Daoy (cell line): ENCODE results near the gene ARTN. TPM values are rescaled to one million over a fixed set of nuclear protein-coding genes. Genes with fewer than 3 reads are reported as not detected.

Source experiments
- DNase-seq: peaks from one replicate; pipeline ENCODE4 v3.0.0-alpha.2; 2015; ENCODE audit warnings: low read depth
- total RNA-seq: library from RNA; depleted of rRNA; stranded (reverse); fragments of >200 nt; shearing (Covaris generic); gene quantifications from 2 replicates; pipeline ENCODE4 v1.2.3, GENCODE V29; 2014

The ARTN gene
- total RNA-seq, 1 experiment from 2014 or later, result 0.91 TPM

DNA sequence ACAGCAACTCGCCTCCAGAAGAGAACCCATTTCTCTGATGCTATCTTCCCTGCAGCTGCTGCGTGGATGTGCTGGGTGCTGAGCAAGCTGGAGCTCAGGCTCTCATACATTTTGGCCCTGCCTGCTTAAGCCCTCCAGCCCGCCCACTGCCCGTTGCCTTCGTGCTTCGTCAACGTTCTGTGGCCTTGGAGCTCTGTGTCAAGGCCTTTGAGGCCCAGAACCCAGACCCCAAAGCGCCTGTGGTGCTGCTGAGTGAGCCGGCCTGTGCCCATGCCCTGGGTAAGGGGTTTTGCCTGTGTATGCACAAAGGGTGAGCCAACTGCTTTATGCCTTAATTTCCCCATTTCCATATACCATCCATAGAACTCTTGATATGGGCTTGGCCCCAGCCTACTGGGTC, 37.3 kb downstream of the ARTN start:
- no peak for DNase-seq

DNA sequence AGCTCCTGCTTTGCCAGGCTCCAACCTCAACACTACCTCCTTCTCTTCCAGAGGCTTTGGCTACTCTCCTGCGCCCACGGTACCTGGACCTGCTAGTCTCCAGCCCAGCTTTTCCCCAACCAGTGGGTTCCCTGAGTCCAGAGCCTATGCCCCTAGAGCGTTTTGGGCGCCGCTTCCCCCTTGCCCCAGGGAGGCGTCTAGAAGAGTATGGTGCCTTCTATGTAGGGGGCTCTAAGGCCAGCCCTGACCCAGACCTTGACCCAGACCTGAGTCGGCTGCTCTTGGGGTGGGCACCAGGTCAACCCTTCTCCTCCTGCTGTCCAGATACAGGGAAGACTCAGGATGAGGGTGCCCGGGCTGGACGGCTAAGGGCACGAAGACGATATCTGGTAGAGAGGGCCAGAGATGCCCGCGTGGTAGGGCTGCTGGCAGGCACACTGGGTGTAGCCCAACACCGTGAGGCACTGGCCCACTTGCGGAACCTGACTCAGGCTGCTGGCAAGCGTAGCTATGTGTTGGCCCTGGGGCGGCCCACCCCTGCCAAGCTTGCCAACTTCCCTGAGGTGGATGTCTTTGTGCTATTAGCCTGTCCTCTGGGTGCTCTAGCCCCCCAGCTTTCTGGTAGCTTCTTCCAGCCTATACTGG, 37.9 kb downstream of the ARTN start:
- DNase-seq, result no peak

DNA sequence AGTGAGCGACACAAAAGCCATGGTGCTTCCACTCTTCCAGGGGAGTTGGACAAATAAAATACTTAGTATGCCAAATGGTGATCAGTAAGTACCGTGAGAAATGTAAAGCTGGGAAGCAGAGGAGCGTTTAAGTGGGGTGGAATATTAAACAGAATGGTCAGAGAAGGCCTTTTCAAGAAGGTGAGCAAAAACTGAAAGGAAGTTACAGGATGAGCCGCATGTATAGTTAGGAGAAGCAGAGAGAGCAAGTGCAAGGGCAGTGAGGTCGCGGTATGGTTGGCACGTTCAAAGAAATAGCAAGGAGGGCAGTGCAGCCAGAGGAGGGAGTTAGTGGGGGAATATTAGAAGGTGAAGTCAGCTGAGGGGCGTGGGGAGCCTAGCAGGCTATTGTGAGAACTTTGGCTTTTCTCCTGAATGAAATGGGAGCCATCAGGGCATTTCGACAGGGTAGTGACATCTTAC, 40.4 kb downstream of the ARTN start:
- DNase-seq, result no peak

DNA sequence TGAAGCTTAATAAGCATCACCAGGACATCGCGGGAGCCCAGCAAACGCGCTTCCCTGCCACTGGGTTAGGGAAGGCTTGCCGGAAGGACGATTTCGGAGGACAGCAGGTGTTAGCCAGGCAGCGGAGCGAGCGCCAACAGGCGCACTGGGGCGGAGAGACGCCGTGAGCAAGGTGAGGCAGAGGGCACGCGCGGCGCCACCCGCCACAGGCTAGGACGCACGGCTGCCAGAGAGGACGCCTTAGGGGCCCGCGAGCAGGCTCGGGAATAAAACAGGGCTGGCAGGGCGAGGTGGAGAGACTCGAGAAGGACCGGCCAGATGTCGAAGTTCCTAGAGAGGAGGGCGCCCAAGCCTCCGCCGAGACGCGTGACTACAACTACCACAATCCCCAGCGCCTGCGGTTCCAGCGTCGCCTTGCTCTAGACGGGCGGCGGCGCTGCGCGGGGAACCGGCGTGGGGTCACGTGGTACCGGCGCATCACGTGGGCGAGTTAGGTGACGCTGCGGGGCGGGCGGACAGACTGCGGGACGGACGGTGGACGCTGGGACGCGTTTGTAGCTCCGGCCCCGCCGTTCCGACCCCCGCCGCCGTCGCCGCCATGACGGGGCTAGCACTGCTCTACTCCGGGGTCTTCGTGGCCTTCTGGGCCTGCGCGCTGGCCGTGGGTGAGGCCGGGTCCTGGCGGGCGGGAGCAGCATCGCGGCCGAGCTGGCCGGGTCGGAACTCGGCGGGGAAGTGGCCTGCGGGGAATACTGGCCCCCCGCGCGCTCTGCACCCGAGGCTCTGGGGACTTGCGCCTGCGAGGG, 41.0 kb downstream of the ARTN start, which contains the start of gene ATP6V0B:
ATP6V0B (plus strand) TSS at position 518 of the 806 bp plus-strand sequence; CDS start at position 599, 81 bp downstream.
- DNase-seq, result peak; percentile 98

DNA sequence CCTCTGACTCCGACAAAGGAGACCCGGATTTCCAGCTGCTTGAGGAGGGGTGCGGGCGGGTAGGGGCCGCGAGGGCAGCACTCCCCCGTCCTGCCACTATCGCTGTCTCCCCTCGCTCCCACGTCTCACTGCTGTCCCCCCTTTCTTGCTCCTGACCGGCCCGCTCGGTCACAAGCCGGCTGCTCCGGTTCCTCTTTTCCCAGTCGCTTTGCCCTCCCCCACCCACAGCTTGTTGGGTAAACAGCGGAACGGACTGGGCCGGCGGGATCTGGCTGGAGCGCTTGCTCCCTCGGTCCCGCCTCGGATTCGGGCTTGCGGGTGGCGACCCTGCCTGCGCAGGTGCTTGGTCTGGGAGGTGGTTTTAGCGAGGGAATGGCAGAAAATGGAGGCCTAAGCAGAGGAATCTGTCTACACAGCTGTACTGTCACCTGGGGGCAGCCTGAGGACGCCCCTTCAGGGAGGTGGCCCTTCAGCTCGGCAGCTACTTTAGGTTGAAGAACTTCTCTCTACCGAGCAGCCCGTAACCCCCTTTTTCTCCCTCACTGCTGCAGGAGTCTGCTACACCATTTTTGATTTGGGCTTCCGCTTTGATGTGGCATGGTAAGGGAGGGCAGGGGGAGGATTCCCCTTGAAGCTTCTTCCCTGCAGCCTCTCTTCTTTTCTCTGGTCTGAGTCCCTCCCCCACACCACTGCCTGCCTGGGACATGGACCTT, 41.8 kb downstream of the ARTN start:
- DNase-seq, result no peak

DNA sequence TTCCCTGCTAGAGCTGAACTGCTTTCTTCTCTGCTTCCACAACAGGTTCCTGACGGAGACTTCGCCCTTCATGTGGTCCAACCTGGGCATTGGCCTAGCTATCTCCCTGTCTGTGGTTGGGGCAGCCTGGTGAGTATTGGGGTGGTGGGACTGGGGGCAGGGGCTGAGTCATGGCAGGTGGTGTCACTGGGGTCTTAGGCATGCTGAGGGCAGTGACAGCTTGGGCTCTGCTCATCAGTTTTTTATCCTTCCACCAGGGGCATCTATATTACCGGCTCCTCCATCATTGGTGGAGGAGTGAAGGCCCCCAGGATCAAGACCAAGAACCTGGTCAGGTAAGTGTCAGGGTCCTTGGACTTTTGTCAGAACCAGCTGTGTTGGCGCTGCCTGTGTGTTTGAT, 42.4 kb downstream of the ARTN start:
- DNase-seq, result no peak

DNA sequence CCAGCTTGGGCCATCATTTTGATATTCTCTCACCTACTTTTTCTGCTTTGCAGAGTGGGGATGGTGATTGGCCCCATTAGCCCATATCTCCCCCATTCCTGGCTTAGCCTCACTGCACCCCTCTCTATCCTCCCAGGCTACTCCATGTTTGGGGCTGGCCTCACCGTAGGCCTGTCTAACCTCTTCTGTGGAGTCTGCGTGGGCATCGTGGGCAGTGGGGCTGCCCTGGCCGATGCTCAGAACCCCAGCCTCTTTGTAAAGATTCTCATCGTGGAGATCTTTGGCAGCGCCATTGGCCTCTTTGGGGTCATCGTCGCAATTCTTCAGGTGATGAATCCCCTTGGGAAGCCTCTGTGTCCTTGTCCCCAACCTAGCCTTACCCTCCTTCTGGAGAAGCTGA, 43.3 kb downstream of the ARTN start:
- no peak for DNase-seq

DNA sequence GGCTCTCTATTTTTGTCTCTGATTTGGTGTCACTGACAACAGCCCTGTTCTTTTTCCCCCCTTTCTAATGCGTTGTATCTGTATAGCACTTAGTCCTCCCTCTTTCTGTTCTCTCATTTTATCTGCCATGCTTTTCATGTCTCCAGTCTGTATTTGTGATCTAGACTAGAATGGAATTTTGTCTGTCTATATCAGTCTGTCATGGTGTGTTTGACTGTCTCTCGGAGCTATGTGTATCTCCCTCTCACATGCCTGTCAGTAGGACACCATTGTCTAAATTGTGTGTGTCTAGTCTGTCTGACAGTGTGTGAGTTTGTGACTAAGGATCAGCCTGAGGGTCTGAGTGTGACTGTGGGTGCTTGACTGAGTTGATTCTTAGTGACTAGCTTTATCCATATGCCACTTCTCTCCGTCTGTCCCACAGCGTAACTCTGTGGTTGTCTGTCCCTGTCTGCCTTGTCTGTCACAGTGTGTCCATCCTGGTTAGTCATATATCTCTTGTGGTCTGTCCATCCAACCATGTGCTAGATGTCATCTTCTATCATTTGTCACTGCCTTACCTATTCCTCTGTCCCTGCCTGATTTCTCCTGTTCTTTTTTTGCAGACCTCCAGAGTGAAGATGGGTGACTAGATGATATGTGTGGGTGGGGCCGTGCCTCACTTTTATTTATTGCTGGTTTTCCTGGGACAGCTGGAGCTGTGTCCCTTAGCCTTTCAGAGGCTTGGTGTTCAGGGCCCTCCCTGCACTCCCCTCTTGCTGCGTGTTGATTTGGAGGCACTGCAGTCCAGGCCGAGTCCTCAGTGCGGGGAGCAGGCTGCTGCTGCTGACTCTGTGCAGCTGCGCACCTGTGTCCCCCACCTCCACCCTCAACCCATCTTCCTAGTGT, 44.0 kb downstream of the ARTN start:
- no peak for DNase-seq

DNA sequence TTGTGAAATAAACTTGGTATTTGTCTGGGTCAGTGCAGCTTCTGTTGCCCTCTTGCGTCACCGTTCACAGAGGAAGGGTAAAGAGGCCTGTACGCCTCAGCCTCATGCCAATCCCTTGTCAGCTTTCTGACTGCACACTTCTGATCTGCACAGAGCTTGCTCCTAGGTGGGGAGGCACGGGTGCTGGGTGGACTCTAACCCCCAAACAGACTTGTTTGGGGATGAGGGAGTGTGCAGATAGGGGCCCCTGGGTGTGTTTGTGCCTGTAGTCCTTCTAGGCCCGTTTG, 44.6 kb downstream of the ARTN start:
- DNase-seq, result no peak

DNA sequence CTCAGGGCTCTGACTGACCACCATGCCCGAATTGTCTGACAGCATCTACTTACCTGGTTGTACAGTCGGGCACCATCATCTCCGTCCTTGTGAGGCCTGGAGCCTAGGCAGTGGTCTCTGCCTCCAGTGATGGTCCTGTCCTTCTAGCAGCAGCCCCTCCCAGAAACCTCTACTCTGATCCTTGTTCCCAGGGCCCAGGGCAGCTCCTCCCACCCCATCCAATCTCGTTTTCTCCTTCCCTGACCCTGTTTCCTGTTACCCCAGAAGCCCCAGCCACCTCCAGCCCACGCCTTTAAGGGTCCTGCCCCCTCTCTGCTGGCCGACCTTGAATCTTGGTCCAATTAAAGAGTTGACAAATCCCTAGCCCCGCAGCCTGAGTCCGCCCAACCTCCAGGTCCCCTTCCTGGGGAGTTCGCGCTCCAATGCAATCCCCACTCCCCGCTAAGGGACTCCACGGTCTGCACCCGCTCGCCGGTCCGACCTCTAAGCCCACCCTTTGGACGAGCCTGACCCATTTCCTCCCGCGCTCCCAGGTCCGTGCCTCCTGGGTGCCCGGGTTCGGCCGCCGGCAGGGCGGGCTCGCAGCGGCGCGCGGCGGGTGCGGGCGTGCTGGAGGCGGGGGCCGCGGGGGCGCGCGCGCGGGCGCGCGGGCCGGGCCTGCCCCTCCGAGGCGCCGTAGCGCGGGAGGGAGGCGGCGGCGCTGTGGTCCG, 45.1 kb downstream of the ARTN start, which contains the start of gene B4GALT2:
B4GALT2 (plus strand) TSS at position 660 of the 710 bp plus-strand sequence. CDS start 1,951 bp downstream, outside the sequence.
- peak; percentile 68 for DNase-seq

DNA sequence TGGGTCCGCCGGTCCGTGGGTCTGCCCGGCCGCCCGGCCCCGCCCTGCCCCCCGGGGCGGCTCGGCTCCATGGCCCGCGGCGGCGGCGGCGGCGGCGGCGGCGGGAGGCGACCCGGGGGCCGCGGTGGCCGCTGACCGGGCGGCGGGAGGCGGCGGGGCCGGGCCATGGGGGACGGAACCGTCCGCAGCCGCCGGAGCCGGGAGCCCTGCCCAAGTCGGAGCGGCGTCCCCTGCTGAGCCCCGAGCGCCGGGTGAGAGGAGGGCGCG, 45.6 kb downstream of the ARTN start:
- DNase-seq, result no peak

DNA sequence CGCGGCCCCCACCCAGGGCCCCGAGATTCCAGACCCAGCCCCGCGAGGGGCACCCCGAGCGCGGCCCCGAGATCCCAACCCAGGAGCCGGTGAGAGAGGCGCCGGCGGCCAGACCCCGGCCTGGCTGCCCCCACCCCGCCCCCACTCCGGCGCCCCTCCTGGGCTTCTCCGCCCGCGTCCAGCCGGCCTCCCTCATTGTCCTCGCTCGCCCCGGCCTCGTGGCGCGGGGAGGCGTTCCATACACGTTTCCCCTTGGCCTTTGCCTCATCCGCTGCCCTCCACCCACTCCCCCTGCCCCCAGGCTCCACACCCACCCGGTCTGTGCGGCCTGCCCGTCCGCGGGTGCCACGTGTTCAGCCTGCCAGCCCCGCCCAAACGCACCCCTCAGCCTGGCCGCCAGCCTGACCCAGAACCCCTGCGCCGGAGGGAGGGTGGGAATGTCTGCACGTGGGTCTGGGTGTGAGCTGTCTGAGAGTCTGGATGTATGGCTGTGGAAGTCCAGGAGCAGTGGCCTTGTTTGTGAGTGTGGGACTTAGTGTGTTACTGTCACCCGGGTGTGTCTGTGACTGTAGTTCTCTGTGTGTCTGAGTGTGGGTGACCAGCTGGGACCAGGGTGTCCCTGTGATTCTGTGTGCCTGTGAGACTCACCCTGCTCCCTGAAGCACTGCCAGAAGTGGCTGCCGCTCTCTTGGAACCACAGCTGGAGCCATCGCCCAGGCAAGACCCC, 46.1 kb downstream of the ARTN start:
- DNase-seq, result peak; percentile 82

DNA sequence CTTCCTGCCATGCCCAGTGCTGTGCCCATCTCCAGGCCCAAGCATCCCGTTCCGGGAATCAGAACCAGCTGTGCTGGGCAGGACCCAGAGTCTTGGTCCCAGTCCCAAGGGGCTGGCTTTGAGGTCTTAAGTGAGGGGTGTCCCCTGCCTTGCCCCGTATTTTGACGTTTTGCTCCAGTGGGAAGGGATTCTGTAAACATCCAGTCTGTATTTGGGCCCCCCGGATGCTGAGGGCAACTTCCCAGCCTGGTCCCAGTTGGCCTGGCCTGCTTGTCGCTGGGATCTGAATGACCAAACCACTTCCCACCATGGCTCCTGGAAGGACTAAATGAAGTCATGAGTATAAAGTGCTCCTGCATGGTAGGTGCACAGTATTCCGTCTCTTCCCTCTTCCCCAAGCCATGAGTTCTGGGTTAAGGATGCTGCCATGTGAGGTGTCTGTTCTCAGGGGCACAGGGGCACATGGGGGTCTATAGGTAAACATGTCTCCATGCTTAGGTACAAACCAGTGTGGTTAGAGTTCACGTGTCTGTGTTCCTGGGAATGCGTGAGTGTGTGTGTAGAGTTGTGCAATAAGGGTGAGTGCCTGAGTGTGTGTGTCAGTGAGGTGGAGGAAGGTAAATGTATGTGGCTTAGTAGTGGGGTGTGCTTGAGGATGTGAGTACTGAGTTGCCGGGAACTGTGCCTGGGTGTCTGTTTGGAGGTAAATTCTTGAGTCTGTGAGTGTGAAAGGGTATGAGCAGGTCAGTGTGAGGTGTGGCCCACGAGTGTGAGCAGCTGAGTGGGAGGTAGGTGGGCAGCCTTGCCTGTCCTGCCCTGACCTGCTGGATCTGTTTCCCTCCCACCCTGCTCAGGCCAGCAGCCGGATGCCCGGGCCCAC, 46.9 kb downstream of the ARTN start:
- no peak for DNase-seq

DNA sequence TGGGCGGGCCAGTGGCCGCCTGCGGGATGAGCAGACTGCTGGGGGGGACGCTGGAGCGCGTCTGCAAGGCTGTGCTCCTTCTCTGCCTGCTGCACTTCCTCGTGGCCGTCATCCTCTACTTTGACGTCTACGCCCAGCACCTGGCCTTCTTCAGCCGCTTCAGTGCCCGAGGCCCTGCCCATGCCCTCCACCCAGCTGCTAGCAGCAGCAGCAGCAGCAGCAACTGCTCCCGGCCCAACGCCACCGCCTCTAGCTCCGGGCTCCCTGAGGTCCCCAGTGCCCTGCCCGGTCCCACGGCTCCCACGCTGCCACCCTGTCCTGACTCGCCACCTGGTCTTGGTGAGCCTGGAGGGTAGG, 47.5 kb downstream of the ARTN start:
- DNase-seq, result no peak

DNA sequence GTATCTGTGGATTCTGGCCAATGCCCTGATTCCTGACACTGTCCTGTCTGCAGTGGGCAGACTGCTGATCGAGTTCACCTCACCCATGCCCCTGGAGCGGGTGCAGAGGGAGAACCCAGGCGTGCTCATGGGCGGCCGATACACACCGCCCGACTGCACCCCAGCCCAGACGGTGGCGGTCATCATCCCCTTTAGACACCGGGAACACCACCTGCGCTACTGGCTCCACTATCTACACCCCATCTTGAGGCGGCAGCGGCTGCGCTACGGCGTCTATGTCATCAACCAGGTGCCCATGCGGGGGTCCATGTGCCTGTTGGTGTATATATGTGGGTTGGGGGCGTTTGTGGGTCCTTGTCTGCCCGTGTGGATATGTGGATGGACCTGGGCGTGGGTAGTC, 48.0 kb downstream of the ARTN start:
- no peak for DNase-seq

DNA sequence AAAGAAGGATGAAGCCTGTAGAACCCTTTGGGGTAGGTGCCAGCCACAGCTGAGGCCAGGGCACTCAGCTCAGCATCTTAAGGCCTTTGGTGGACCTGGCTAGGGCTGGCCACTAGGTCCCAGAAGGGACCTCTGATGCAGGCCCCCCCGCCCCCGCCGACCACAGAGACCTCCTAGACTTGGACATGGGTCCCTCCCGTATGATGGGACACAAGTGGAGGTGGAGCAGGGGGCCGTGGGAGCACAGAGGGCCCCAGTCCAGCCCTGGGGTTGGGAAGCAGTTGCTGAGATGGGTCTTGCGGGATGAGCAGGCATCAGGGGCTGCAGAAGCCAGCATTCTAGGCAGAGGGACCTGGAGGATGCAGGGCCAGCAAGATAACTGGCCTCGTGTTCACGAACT, 48.6 kb downstream of the ARTN start:
- no peak for DNase-seq

DNA sequence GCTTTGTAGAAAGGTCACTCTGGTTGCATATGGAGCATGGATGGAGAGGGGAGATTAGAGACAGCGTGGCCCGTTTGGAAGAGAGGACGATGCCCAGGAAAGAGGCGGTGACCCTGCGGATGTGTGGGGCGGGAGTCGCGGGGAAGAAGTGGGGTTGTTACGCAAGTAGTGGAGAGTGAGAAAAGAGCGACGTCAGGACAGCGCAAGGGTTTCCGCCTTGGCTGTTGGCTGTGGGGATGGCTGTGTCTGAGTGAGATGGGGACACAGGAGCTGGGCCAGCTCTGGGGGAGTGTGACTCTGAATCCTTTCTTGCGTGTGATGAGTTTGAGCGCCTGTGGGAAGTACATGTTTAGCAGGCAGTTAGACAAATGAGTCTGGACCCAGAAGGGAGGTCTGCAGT, 49.2 kb downstream of the ARTN start:
- no peak for DNase-seq

DNA sequence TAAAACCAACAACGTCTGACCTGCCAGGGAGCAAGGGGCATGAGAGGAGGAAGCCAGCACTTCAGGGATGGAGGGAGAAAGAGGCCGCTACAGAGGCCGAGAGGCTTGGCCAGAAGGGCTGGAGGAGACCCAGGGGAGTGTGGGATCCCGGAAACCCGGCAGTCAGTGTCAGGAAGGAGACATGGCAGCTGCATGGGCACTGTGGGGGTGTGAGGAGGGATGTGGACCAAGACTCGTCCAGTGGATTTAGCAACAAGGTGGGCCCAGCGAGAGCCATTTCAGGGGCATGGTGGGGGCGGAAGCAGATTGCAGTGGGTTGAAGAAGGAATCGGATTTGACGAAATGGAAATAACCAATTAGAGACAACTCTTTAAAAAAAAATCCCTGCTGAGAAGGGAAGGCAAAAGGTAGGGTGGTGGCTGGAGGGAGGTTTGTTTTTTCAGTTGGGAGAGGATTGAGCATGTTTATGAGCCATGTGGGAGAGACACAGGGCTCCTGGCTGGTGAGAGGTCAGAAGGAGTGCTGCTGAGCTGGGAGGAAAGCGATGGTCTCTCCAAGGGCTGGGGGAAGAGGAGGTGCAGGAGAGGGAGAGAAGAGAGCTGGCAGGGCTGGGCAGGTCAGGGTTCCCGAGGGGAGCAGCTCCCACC, 49.8 kb downstream of the ARTN start:
- DNase-seq, result no peak

DNA sequence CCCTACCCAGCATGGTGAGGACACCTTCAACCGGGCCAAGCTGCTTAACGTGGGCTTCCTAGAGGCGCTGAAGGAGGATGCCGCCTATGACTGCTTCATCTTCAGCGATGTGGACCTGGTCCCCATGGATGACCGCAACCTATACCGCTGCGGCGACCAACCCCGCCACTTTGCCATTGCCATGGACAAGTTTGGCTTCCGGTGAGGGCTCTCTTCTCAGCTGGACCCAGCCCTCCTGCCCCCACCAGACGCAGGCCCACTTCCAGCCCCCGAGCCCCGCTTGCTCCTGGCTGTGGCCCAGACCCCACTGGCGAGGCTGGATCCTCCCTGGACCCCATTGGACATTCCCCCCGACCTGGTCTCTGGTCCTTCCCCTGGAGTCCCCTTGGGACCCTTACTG, 51.3 kb downstream of the ARTN start:
- no peak for DNase-seq
